Spleen (tissue), 7 donors: Measurements from ENCODE around the gene TTLL11.

Experiments
- CTCF ChIP-seq, 11 experiments: fragments of 200-600 bp in 7 of 11; fragments of 450-650 bp in 4 of 11; sonication (generic) in 4 of 11; IDR thresholded peaks in 8 of 11; conservative IDR thresholded peaks in 3 of 11; 1 replicate in 7 of 11; 2 replicates in 4 of 11; pipeline versions ENCODE4 v1.4.0 to v1.8.0; 2016 to 2021; ENCODE audit warnings: antibody characterized with exemption in 11 of 11, inconsistent platforms in 4 of 11, mild to moderate bottlenecking in 1 of 11
- POLR2A ChIP-seq, 3 donors: fragments of 450-650 bp; IDR thresholded peaks; one replicate each; pipeline ENCODE4 v1.5.1; 2017; ENCODE audit warnings: antibody characterized with exemption in 3 of 3, mild to moderate bottlenecking in 1 of 3
- POLR2AphosphoS5 ChIP-seq, 3 donors: sonication (generic); formaldehyde crosslinking; IDR thresholded peaks; one replicate each; pipeline ENCODE4 v1.5.1; 2017; ENCODE audit warnings: antibody characterized with exemption in 3 of 3
- donor health status: DM: no; HTN: no; CAD: no; lungs with moderate emphysema.
- donor health status: DM: no; HTN: no; CAD: no.
- donor health status: DM: no; HTN: no; CAD: no.

- TF ChIP-seq CTCF (IDR thresholded peaks at IDR 0.05 in 8 of 11, conservative IDR thresholded peaks at IDR 0.05 in 3 of 11) (no peak), POLR2AphosphoS5 (IDR thresholded peaks at IDR 0.05) (no peak), POLR2A (IDR thresholded peaks at IDR 0.05) (no peak)
These were observed 194.3 kb downstream of the TTLL11 start for GRCh38 chr9:121898856-121899255.
